Measurements from ENCODE around the gene ZNF335. TPM values are rescaled to one million over a fixed set of nuclear protein-coding genes. Genes with fewer than 3 reads are reported as not detected.

The ZNF335 gene
- total and polyA plus RNA-seq, 2 donors (not counting 3 experiments of a cell fraction or from before 2014, with no cell fraction given), result 17.3 to 22.8 TPM

DNA sequence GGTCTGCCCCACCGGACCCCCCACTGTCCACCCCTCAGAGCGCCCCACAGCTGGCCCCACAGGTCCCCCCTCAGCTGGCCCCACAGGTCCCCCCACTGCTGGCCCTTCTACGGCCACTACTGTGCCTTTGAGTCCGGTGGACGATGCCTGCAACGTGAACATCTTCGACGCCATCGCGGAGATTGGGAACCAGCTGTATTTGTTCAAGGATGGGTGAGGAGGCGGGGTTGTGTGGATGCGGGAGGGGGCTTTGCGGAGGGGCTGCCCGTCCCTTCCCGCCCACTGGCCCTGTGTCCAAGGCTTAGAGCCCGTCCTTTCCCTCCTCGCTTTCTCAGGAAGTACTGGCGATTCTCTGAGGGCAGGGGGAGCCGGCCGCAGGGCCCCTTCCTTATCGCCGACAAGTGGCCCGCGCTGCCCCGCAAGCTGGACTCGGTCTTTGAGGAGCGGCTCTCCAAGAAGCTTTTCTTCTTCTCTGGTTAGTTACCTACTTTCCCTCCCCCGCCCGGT lies 41.4 kb upstream of the ZNF335 start:
- POLR2A ChIA-PET, result no interaction called here
- no TSS peak for BruUV-seq (replicated peaks)
- no peaks in the 10 kb centered on the region for H3K9me1 ChIP-seq (replicated peaks; ENCODE audit: control insufficient read depth, extremely low read depth, insufficient read depth, low read length)
- H3K4me2 ChIP-seq (ENCODE audit: insufficient read depth, low read length), result no peak overlapping the region
- no peaks in the 10 kb centered on the region for H3K36me3 ChIP-seq (ENCODE audit: control insufficient read depth in 2 of 2, extremely low read depth in 1 of 2, insufficient read depth in 2 of 2, low read length in 2 of 2)
- H3K4me3 ChIP-seq (replicated peaks in 1 of 3; ENCODE audit: insufficient read depth in 1 of 3, low read depth in 1 of 3, low read length in 3 of 3), result no peak overlapping the region
- H3K4me1 ChIP-seq (ENCODE audit: control insufficient read depth, extremely low read depth, insufficient read depth, low read length), result peaks cover 2% of the 10 kb centered on the region
- FAIRE-seq, result no peak
- no peaks in the 10 kb centered on the region for H3K9me3 ChIP-seq (replicated peaks; ENCODE audit: control insufficient read depth, insufficient read depth, low read length)
- dilution Hi-C loops (cut with MboI; ENCODE audit: extremely low pct_ligation_motif_present, low sequenced_read_pairs), result no loop called here
- no peak for DNase-seq (ENCODE audit: low read depth, low spot score)
- TF ChIP-seq, protein P1, sequence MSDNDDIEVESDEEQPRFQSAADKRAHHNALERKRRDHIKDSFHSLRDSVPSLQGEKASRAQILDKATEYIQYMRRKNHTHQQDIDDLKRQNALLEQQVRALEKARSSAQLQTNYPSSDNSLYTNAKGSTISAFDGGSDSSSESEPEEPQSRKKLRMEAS (IDR thresholded peaks at IDR 0.05; ENCODE audit: insufficient read depth, insufficient read length), result no peak
- TF ChIP-seq EZH2 (IDR thresholded peaks at IDR 0.05; ENCODE audit: borderline replicate concordance, low read depth, low read length, severe bottlenecking), result peak; percentile 77
- H3K27ac ChIP-seq (ENCODE audit: insufficient read depth, low read depth, low read length), result no peak overlapping the region
- no peak overlapping the region for H2AFZ ChIP-seq (ENCODE audit: low read depth, low read length)
- CTCF ChIA-PET, result interaction anchor here (0.7 to 3.9 kb wide), 15 partner anchors 9 to 335 kb away, joined by 3 to 43 read pairs (median 9); no protein-coding TSS in a partner anchor
- peaks cover 43 to 48% of the 10 kb centered on the region in 2 experiments for H3K27me3 ChIP-seq (ENCODE audit: control insufficient read depth in 2 of 2, insufficient read depth in 2 of 2, low read length in 2 of 2)
- intact Hi-C loops (cut with micrococcal nuclease), result no loop called here
- H4K20me1 ChIP-seq (replicated peaks; ENCODE audit: control insufficient read depth, extremely low read depth, insufficient read depth, low read length), result no peaks in the 10 kb centered on the region
- H3K79me2 ChIP-seq (ENCODE audit: control insufficient read depth, insufficient read depth, low read length), result no peaks in the 10 kb centered on the region
- H3K9ac ChIP-seq (replicated peaks; ENCODE audit: extremely low read depth, insufficient read depth, low read length), result no peak overlapping the region

DNA sequence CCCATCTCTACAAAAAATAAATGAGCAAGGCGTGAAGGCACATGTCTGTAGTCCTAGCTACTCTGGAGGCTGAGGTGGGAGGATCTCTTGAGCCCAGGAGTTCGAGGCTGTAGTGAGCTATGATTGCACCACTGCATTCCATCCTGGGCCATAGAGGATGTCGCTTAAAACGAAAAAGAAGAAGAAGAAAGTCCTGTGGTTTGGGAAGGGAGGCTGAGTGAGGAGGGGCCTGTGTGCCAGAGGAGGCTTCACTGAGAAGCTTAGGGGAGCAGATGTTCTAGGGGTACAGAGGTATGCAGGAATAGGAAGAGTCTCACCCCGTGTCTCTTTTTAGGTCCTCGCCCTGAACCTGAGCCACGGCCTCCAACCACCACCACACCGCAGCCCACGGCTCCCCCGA lies 40.9 kb upstream of the ZNF335 start:
- no peaks in the 10 kb centered on the region for H4K20me1 ChIP-seq (replicated peaks; ENCODE audit: control insufficient read depth, extremely low read depth, insufficient read depth, low read length)
- H3K4me2 ChIP-seq (ENCODE audit: insufficient read depth, low read length), result no peak overlapping the region
- H3K4me1 ChIP-seq (ENCODE audit: control insufficient read depth, extremely low read depth, insufficient read depth, low read length), result peaks cover 4% of the 10 kb centered on the region
- H3K79me2 ChIP-seq (ENCODE audit: control insufficient read depth, insufficient read depth, low read length), result no peaks in the 10 kb centered on the region
- ChIA-PET CTCF (interaction anchor here (0.7 to 3.9 kb wide), 13 partner anchors 8 to 336 kb away, joined by 3 to 43 read pairs (median 11); no protein-coding TSS in a partner anchor), POLR2A (no interaction called here)
- BruUV-seq (replicated peaks), result no TSS peak
- DNase-seq (ENCODE audit: low read depth, low spot score), result no peak
- no peak overlapping the region for H3K4me3 ChIP-seq (replicated peaks in 1 of 3; ENCODE audit: insufficient read depth in 1 of 3, low read depth in 1 of 3, low read length in 3 of 3)
- no peak overlapping the region for H2AFZ ChIP-seq (ENCODE audit: low read depth, low read length)
- no peak for FAIRE-seq
- no peaks in the 10 kb centered on the region for H3K36me3 ChIP-seq (ENCODE audit: control insufficient read depth in 2 of 2, extremely low read depth in 1 of 2, insufficient read depth in 2 of 2, low read length in 2 of 2)
- H3K9me3 ChIP-seq (replicated peaks; ENCODE audit: control insufficient read depth, insufficient read depth, low read length), result no peaks in the 10 kb centered on the region
- intact Hi-C loops (cut with micrococcal nuclease) (no loop called here), dilution Hi-C loops (cut with MboI; ENCODE audit: extremely low pct_ligation_motif_present, low sequenced_read_pairs) (no loop called here)
- H3K9ac ChIP-seq (replicated peaks; ENCODE audit: extremely low read depth, insufficient read depth, low read length), result no peak overlapping the region
- H3K27ac ChIP-seq (ENCODE audit: insufficient read depth, low read depth, low read length), result no peak overlapping the region
- no peaks in the 10 kb centered on the region for H3K9me1 ChIP-seq (replicated peaks; ENCODE audit: control insufficient read depth, extremely low read depth, insufficient read depth, low read length)
- H3K27me3 ChIP-seq (ENCODE audit: control insufficient read depth in 2 of 2, insufficient read depth in 2 of 2, low read length in 2 of 2), result peaks cover 43 to 48% of the 10 kb centered on the region in 2 experiments
- TF ChIP-seq EZH2 (IDR thresholded peaks at IDR 0.05; ENCODE audit: borderline replicate concordance, low read depth, low read length, severe bottlenecking), result no peak
- TF ChIP-seq, protein P2, sequence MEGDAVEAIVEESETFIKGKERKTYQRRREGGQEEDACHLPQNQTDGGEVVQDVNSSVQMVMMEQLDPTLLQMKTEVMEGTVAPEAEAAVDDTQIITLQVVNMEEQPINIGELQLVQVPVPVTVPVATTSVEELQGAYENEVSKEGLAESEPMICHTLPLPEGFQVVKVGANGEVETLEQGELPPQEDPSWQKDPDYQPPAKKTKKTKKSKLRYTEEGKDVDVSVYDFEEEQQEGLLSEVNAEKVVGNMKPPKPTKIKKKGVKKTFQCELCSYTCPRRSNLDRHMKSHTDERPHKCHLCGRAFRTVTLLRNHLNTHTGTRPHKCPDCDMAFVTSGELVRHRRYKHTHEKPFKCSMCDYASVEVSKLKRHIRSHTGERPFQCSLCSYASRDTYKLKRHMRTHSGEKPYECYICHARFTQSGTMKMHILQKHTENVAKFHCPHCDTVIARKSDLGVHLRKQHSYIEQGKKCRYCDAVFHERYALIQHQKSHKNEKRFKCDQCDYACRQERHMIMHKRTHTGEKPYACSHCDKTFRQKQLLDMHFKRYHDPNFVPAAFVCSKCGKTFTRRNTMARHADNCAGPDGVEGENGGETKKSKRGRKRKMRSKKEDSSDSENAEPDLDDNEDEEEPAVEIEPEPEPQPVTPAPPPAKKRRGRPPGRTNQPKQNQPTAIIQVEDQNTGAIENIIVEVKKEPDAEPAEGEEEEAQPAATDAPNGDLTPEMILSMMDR (IDR thresholded peaks at IDR 0.05; ENCODE audit: extremely low read depth in 1 of 2, insufficient read depth in 1 of 2, low read depth in 1 of 2, low read length in 2 of 2), result no peak
- no peak for TF ChIP-seq POLR2AphosphoS5 (IDR thresholded peaks at IDR 0.05; ENCODE audit: insufficient read depth, low read depth, low read length)
- TF ChIP-seq POLR2A (IDR thresholded peaks at IDR 0.05; ENCODE audit: low read depth, low read length), result no peak
- no peak for TF ChIP-seq GATA2 (IDR thresholded peaks at IDR 0.05; ENCODE audit: insufficient read depth, insufficient read length, low read depth, low read length)
